MCF 10A (cell line): Measurements from ENCODE around the gene MVP. TPM values are rescaled to one million over a fixed set of nuclear protein-coding genes. Genes with fewer than 3 reads are reported as not detected.

Experiments used
- BruUV-seq: library from RNA; stranded (reverse); fragments of 400-500 nt; replicated peaks from 2 replicates; lab custom pipeline; 2021; lab: Mats Ljungman, UMichigan
- CTCF ChIA-PET: fragments of 300-600 bp; sonication (Branson Sonifier 250); formaldehyde crosslinking; extraction: SDS; loops from one replicate; lab custom pipeline; 2021; ENCODE audit warnings: antibody characterized with exemption, inconsistent platforms; lab: Yijun Ruan, JAX
- POLR2A ChIA-PET: fragments of 300-600, 350-650 bp; sonication (Branson Sonifier 250); formaldehyde crosslinking; extraction: SDS; loops from one replicate; lab custom pipeline; 2020; ENCODE audit warnings: antibody characterized with exemption, inconsistent platforms; lab: Yijun Ruan, JAX
- DNase-seq: peaks from one replicate; pipeline ENCODE4 v3.0.0-alpha.2; 2018; ENCODE audit not compliant: unreplicated experiment
- H3K27ac Mint-ChIP-seq: one replicate; pipeline ENCODE4 v1.8.0; 2022; ENCODE audit warnings: mild to moderate bottlenecking, low read depth, mixed read lengths; ENCODE audit not compliant: unreplicated experiment
- H3K27me3 Mint-ChIP-seq: one replicate; pipeline ENCODE4 v1.8.0; 2022; ENCODE audit warnings: mixed read lengths; ENCODE audit not compliant: insufficient read depth, unreplicated experiment
- H3K36me3 Mint-ChIP-seq: one replicate; pipeline ENCODE4 v1.8.0; 2022; ENCODE audit warnings: mild to moderate bottlenecking, moderate library complexity, mixed read lengths; ENCODE audit not compliant: insufficient read depth, unreplicated experiment
- H3K4me1 Mint-ChIP-seq: one replicate; pipeline ENCODE4 v1.8.0; 2022; ENCODE audit warnings: mixed read lengths; ENCODE audit not compliant: insufficient read depth, unreplicated experiment
- H3K4me3 Mint-ChIP-seq: one replicate; pipeline ENCODE4 v1.8.0; 2022; ENCODE audit warnings: mild to moderate bottlenecking, moderate library complexity, mixed read lengths; ENCODE audit not compliant: unreplicated experiment
- H3K9me3 Mint-ChIP-seq: one replicate; pipeline ENCODE4 v1.8.0; 2022; ENCODE audit warnings: mixed read lengths; ENCODE audit not compliant: unreplicated experiment
- CTCF ChIP-seq: fragments of 200-600 bp; IDR thresholded peaks from one replicate; pipeline ENCODE4 v1.8.0; 2022; ENCODE audit warnings: antibody characterized with exemption, mild to moderate bottlenecking; ENCODE audit not compliant: unreplicated experiment
- intact Hi-C: fragments of 100-400 bp; cut with micrococcal nuclease; formaldehyde crosslinking; loops from 2 replicates; pipeline ENCODE4 v1.14.1; 2022
- total RNA-seq: library from RNA; stranded (reverse); gene quantifications from 2 replicates; pipeline ENCODE4 v1.2.3, GENCODE V29; 2022

The MVP gene
- total RNA-seq, 1 experiment from 2014 or later = 56.5 TPM

DNA sequence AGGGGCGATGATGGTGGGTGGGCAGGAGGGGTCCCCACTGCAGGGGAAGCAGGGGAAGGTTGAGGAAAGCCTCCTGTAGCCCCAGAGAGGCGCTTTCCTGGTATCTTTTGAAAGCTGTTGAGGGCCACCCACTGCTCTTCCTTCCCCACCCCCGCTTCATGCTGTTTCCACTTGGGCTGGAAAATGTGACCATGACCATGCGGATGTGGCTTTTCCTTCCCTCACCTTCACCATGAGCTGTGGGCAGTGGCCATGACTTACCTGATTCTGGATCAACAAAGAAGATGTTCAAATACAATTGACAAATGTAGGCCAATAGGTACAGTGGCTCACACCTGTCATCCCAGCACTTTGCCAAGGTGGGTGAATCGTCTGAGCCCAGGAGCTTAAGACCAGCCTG lies 13.8 kb downstream of the MVP start:
- POLR2A ChIA-PET = interaction anchor here (1.3 kb wide), 1 partner anchor 14 kb away, joined by 4 read pairs; no protein-coding TSS in a partner anchor
- Mint-ChIP-seq H3K9me3 (no peaks in the 10 kb centered on the region), H3K4me1 (peaks cover 5% of the 10 kb centered on the region), H3K27me3 (no peaks in the 10 kb centered on the region), H3K36me3 (peaks cover 80% of the 10 kb centered on the region), H3K4me3 (no peak overlapping the region), H3K27ac (no peak overlapping the region)
- no TSS peak for BruUV-seq
- intact Hi-C loops = no loop called here
- no peak for TF ChIP-seq CTCF
- CTCF ChIA-PET = interaction anchor here (0.6 to 1.3 kb wide), 2 partner anchors 14 to 158 kb away, joined by 4 read pairs; no protein-coding TSS in a partner anchor
- no peak for DNase-seq

- peaks cover 98% of the 10 kb centered on the region for H3K36me3 Mint-ChIP-seq
- DNase-seq = no peak
- no peaks in the 10 kb centered on the region for H3K9me3 Mint-ChIP-seq
- TF ChIP-seq CTCF = no peak
- no peak overlapping the region for H3K4me3 Mint-ChIP-seq
- no peak overlapping the region for H3K27ac Mint-ChIP-seq
- H3K27me3 Mint-ChIP-seq = no peaks in the 10 kb centered on the region
- intact Hi-C loops = no loop called here
- no TSS peak for BruUV-seq
- ChIA-PET POLR2A (no interaction called here), CTCF (no interaction called here)
- H3K4me1 Mint-ChIP-seq = no peaks in the 10 kb centered on the region
These were observed 15.7 kb downstream of the MVP start for GRCh38 chr16:29835926-29836325.

GRCh38 chr16:29836623-29837022 lies 16.4 kb downstream of the MVP start:
- no peak for DNase-seq
- Mint-ChIP-seq H3K36me3 (peaks cover 99% of the 10 kb centered on the region), H3K27ac (no peak overlapping the region), H3K9me3 (no peaks in the 10 kb centered on the region), H3K4me3 (no peak overlapping the region), H3K27me3 (no peaks in the 10 kb centered on the region), H3K4me1 (no peaks in the 10 kb centered on the region)
- no TSS peak for BruUV-seq
- intact Hi-C loops = no loop called here
- TF ChIP-seq CTCF = no peak
- ChIA-PET CTCF (no interaction called here), POLR2A (no interaction called here)

DNA sequence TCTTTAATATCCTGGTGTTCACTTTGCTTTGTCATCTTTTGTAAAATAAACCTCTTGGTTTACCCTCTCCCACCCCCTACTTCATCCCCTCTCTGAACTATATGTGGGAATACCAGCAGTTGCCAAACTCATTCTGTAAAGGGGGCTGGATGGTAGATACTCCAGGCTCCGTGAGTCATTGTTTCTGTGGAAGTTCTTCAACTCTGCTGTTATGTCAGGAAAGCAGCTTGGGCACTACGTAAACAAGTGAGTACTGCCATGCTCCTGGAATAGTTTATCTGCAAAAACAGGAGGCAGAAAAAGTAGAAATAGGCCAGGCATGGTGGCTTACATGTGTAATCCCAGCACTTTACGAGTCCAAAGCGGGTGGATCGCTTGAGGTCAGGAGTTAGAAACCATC lies 17.6 kb downstream of the MVP start:
- intact Hi-C loops = no loop called here
- POLR2A ChIA-PET = interaction anchor here (0.6 to 1.3 kb wide), 3 partner anchors 11 to 181 kb away, joined by 3 to 7 read pairs (median 3); partner anchors contain the start of gene MVP

More for the DNA sequence above, 17.6 kb downstream of the MVP start:
- no peak for DNase-seq
- no TSS peak for BruUV-seq
- CTCF ChIA-PET = interaction anchor here (1.0 to 1.2 kb wide), 2 partner anchors 11 to 22 kb away, joined by 3 to 6 read pairs; partner anchors contain the start of gene PAGR1
- H3K9me3 Mint-ChIP-seq = no peaks in the 10 kb centered on the region
- H3K4me1 Mint-ChIP-seq = no peaks in the 10 kb centered on the region
- H3K27me3 Mint-ChIP-seq = no peaks in the 10 kb centered on the region
- H3K4me3 Mint-ChIP-seq = no peak overlapping the region
- H3K27ac Mint-ChIP-seq = no peak overlapping the region
- peaks cover 94% of the 10 kb centered on the region for H3K36me3 Mint-ChIP-seq
- no peak for TF ChIP-seq CTCF
